B cell (primary cell): ENCODE data around the gene PCTP. TPM values are rescaled to one million over a fixed set of nuclear protein-coding genes. Genes with fewer than 3 reads are reported as not detected.

Experiments used
- ATAC-seq: fragments of 200-7000 bp; cut with Tn5 transposase; one replicate; pipeline ENCODE4 v1.10.0; 2021; ENCODE audit warnings: low read depth, mild to moderate bottlenecking, moderate number of reproducible peaks, moderate library complexity
- CTCF ChIA-PET: fragments of 350-600 bp; sonication (Branson Sonifier 250); formaldehyde crosslinking; loops from one replicate; lab custom pipeline; 2021; ENCODE audit warnings: antibody characterized with exemption, inconsistent platforms; lab: Charles Lee
- POLR2A ChIA-PET: fragments of 350-600 bp; sonication (Branson Sonifier 250); formaldehyde crosslinking; loops from one replicate; lab custom pipeline; 2021; ENCODE audit warnings: antibody characterized with exemption; lab: Charles Lee
- DNase-seq: peaks from one replicate; pipeline ENCODE4 v3.0.0; 2013
- H2AFZ ChIP-seq: 2 replicates; pipeline ENCODE4 v1.6.1; 2012; ENCODE audit warnings: mild to moderate bottlenecking, low read depth, low read length; ENCODE audit not compliant: insufficient read depth, poor library complexity, severe bottlenecking
- H3K27ac ChIP-seq, 2 donors: 1 replicate in 1 of 2; 2 replicates in 1 of 2; pipeline ENCODE4 v1.5.1; 2012 to 2013; ENCODE audit warnings: low read length in 2 of 2, mild to moderate bottlenecking in 2 of 2, moderate library complexity in 1 of 2
- H3K27me3 ChIP-seq, 4 experiments: fragments of 200-600 bp in 1 of 4; sonication (generic) in 1 of 4; replicated peaks in 1 of 4; 1 replicate in 2 of 4; 2 replicates in 2 of 4; pipeline versions ENCODE4 v1.6.1 to v1.7.0; 2013 to 2016; ENCODE audit warnings: low read length in 3 of 4, mild to moderate bottlenecking in 2 of 4, mixed read lengths in 1 of 4, moderate library complexity in 1 of 4; ENCODE audit not compliant: insufficient read depth in 4 of 4, control insufficient read depth in 3 of 4; ENCODE audit errors: control extremely low read depth in 1 of 4
- H3K36me3 ChIP-seq, 2 experiments: replicated peaks in 1 of 2; 1 replicate in 1 of 2; 2 replicates in 1 of 2; pipeline versions ENCODE4 v1.6.1 to v1.7.1; 2013; ENCODE audit warnings: low read length in 1 of 2; ENCODE audit not compliant: insufficient read depth in 2 of 2, control insufficient read depth in 1 of 2; ENCODE audit errors: control extremely low read depth in 1 of 2, extremely low read depth in 1 of 2
- H3K4me1 ChIP-seq, 2 donors: fragments of 200-600 bp in 1 of 2; sonication (generic) in 1 of 2; 1 replicate in 1 of 2; 2 replicates in 1 of 2; pipeline versions ENCODE4 v1.5.1 to v1.6.1; 2013 to 2017; ENCODE audit warnings: low read length in 2 of 2; ENCODE audit not compliant: control insufficient read depth in 2 of 2, insufficient read depth in 2 of 2
- H3K4me2 ChIP-seq: replicated peaks from 2 replicates; pipeline ENCODE3; 2012; ENCODE audit warnings: mild to moderate bottlenecking, low read depth, low read length; ENCODE audit not compliant: poor library complexity, severe bottlenecking
- H3K4me3 ChIP-seq, 5 experiments: fragments of 200-600 bp in 1 of 5; sonication (generic) in 1 of 5; 1 replicate in 3 of 5; 2 replicates in 2 of 5; pipeline versions ENCODE4 v1.5.1 to v1.7.0; 2011 to 2016; ENCODE audit warnings: low read length in 4 of 5, mild to moderate bottlenecking in 4 of 5, low read depth in 2 of 5, control low read depth in 1 of 5, moderate library complexity in 1 of 5; ENCODE audit not compliant: insufficient read depth in 1 of 5; ENCODE audit errors: control extremely low read depth in 1 of 5, extremely low read depth in 1 of 5
- H3K79me2 ChIP-seq: fragments of 200-600 bp; sonication (generic); one replicate; pipeline ENCODE4 v1.6.0; 2016; ENCODE audit warnings: low read length; ENCODE audit not compliant: control insufficient read depth, insufficient read depth
- H3K9ac ChIP-seq: fragments of 200-600 bp; sonication (generic); 2 replicates; pipeline ENCODE4 v1.6.1; 2017; ENCODE audit warnings: mild to moderate bottlenecking, low read length, moderate library complexity
- H3K9me3 ChIP-seq, 3 donors: one replicate each; pipeline versions ENCODE4 v1.6.1 to v1.7.1; 2013; ENCODE audit warnings: low read length in 2 of 3; ENCODE audit not compliant: control insufficient read depth in 2 of 3, insufficient read depth in 1 of 3; ENCODE audit errors: control extremely low read depth in 1 of 3
- H4K20me1 ChIP-seq: 2 replicates; pipeline ENCODE4 v1.6.0; 2012; ENCODE audit warnings: mild to moderate bottlenecking, low read length; ENCODE audit not compliant: insufficient read depth, control insufficient read depth, poor library complexity, severe bottlenecking
- H3K27ac Mint-ChIP-seq: one replicate; pipeline ENCODE4 v1.8.0; 2021; ENCODE audit warnings: mixed read lengths
- H3K27me3 Mint-ChIP-seq: one replicate; pipeline ENCODE4 v1.8.0; 2021; ENCODE audit warnings: mixed read lengths
- H3K4me1 Mint-ChIP-seq: one replicate; pipeline ENCODE4 v1.8.0; 2021; ENCODE audit warnings: mixed read lengths
- H3K4me3 Mint-ChIP-seq: one replicate; pipeline ENCODE4 v1.8.0; 2021; ENCODE audit warnings: mixed read lengths
- H3K9me3 Mint-ChIP-seq: one replicate; pipeline ENCODE4 v1.8.0; 2022; ENCODE audit warnings: mixed read lengths; ENCODE audit not compliant: insufficient read depth
- CTCF ChIP-seq: fragments of 200-600 bp; IDR thresholded peaks from one replicate; pipeline ENCODE4 v1.8.0; 2022; ENCODE audit warnings: antibody characterized with exemption, mild to moderate bottlenecking
- EZH2 ChIP-seq: IDR thresholded peaks from 2 replicates; pipeline ENCODE4 v1.6.1; 2012; ENCODE audit warnings: borderline replicate concordance, low read depth, mild to moderate bottlenecking, moderate library complexity, low read length; ENCODE audit not compliant: insufficient read depth, poor library complexity, severe bottlenecking
- WGBS: methylation state at CpG from one replicate; pipeline ENCODE4 v1.1.5; 2013; ENCODE audit warnings: missing lambda C conversion rate; ENCODE audit not compliant: insufficient coverage; 5-methylcytosine and 5-hydroxymethylcytosine counted together
- intact Hi-C: fragments of 100-400 bp; cut with micrococcal nuclease; formaldehyde crosslinking; loops from one replicate; pipeline ENCODE4 v1.10.0; 2022
- polyA plus RNA-seq: library from polyadenylated mRNA; depleted of rRNA; stranded (reverse); fragments of >200 nt; gene quantifications from 2 replicates; pipeline ENCODE4 v1.2.3, GENCODE V29; 2012
- total RNA-seq, 2 donors: library from RNA; stranded (reverse); fragments of 120-200 nt in 1 of 2; gene quantifications; 1 replicate in 1 of 2; 2 replicates in 1 of 2; pipeline versions ENCODE4 v1.2.3 to v1.2.4, GENCODE V29; 2013 to 2022

Gene PCTP
- total and polyA plus RNA-seq, 2 donors (not counting 1 experiment from before 2014, with no cell fraction given): 3.2 to 9.0 TPM

- Mint-ChIP-seq H3K27ac (no peak overlapping the region), H3K4me3 (no peak overlapping the region), H3K9me3 (no peaks in the 10 kb centered on the region), H3K4me1 (peaks cover 17% of the 10 kb centered on the region), H3K27me3 (peaks cover 20% of the 10 kb centered on the region)
- H3K27ac ChIP-seq: no peak overlapping the region
- H3K79me2 ChIP-seq: no peaks in the 10 kb centered on the region
- peak overlapping the region; percentile 6 for H2AFZ ChIP-seq
- peaks cover 6 to 14% of the 10 kb centered on the region in 2 donors for H3K4me1 ChIP-seq
- WGBS: 90% methylated on average over 4 of the region's 4 CpGs
- DNase-seq: no peak
- no peak overlapping the region for H3K4me3 ChIP-seq
- no peaks in the 10 kb centered on the region for H4K20me1 ChIP-seq
- POLR2A ChIA-PET: no interaction called here
- H3K27me3 ChIP-seq: peaks cover 0 to 3% (median 0%) of the 10 kb centered on the region in 4 experiments
- no peaks in the 10 kb centered on the region for H3K36me3 ChIP-seq
- no peaks in the 10 kb centered on the region for H3K9me3 ChIP-seq
- TF ChIP-seq EZH2: no peak
- TF ChIP-seq CTCF: no peak
- intact Hi-C loops: no loop called here
- CTCF ChIA-PET: interaction anchor here (0.8 to 4.7 kb wide), 3 partner anchors 13 to 137 kb away, joined by 3 to 19 read pairs (median 4); partner anchors contain the start of gene PCTP
- no peak overlapping the region for H3K9ac ChIP-seq
- ATAC-seq: no peak
- peak overlapping the region; percentile 27 for H3K4me2 ChIP-seq
These were observed 12.8 kb upstream of the PCTP start for GRCh38 chr17:55737976-55738501.

GRCh38 chr17:55740511-55741355, 10.1 kb upstream of the PCTP start:
- Histone ChIP-seq H3K9ac (no peak overlapping the region), H3K9me3 (no peaks in the 10 kb centered on the region), H3K4me3 (no peak overlapping the region), H3K36me3 (no peaks in the 10 kb centered on the region), H3K4me2 (no peak overlapping the region), H3K27me3 (peaks cover 0 to 7% (median 0%) of the 10 kb centered on the region in 4 experiments), H4K20me1 (no peaks in the 10 kb centered on the region), H2AFZ (no peak overlapping the region), H3K27ac (no peak overlapping the region), H3K4me1 (peaks cover 6 to 14% of the 10 kb centered on the region in 2 donors), H3K79me2 (no peaks in the 10 kb centered on the region)
- 91% methylated on average over 8 of the region's 10 CpGs for WGBS
- DNase-seq: no peak
- POLR2A ChIA-PET: no interaction called here
- Mint-ChIP-seq H3K4me1 (peaks cover 20% of the 10 kb centered on the region), H3K4me3 (no peak overlapping the region), H3K9me3 (no peaks in the 10 kb centered on the region), H3K27ac (no peak overlapping the region), H3K27me3 (peaks cover 7% of the 10 kb centered on the region)
- CTCF ChIA-PET: no interaction called here
- no peak for ATAC-seq
- intact Hi-C loops: no loop called here
- TF ChIP-seq CTCF (no peak), EZH2 (no peak)
